HG02798 (cell line): Measurements from ENCODE around the gene ZNF692.
A peak's percentile ranks its signal among the peaks of the same experiment; 100 is the strongest.
"Not testable (repeated sequence)": the region's sequence is repeated elsewhere in the genome, so short reads cannot be mapped to it uniquely, and the experiment has no call there.

Source experiments
- ATAC-seq: cut with Tn5 transposase; IDR thresholded peaks from one replicate; pipeline ENCODE4 v1.9.1; 2021; ENCODE audit warnings: mild to moderate bottlenecking; ENCODE audit not compliant: unreplicated experiment, poor library complexity

Gene ZNF692

DNA sequence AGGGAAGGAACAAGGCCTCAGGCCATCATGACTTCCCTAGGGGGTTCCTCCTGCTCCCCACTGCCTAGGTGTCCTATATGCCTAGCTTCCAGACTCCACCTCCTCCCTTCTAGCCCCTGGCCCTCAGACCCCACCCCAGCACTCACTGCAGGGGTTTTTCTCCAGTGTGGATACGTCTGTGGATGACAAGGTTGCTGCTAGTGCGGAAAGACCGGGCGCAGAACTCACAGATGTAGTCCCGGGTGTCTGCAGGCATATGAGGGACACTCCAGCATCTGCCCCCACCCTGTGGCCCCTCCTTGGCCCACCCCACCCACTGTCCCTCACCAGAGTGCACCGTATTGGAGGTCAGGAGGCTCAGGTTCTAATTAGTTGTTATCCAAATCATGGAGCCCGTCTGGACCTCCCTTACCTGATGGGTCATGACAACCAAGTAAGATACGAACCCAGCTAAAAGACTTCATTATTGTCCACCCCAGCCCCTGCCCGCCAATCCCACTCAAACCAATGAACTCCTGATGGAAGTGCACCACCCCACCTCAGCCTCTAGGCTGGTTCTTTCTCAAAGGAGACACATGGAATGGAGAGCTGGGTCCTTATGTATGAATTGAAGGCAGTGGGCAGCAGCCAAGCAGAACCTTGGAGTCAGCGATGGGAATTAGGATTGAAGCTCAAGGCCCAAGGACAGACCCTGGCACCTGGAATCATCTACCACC lies 8.2 kb downstream of the ZNF692 start:
- no peak for ATAC-seq

DNA sequence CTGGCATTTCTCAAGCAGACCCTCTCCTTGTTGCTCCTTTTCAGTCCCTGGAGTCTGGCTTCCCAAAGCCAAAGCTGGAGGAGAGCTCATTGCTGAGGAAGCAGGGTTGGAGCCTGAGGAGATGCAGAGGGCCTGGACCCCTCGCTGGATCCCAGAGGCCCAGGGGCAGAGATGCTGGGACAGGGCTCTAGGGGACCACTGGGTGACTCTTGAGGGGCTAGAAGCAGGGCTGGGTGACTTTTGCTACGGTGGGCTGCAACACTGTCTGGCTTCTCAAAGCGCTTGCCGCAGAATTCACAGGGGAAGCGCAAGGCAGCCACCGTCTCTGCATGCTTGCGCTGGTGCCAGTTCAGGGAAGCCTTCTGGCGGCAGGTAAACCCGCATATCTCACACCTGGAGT lies 8.8 kb downstream of the ZNF692 start:
- no peak for ATAC-seq

DNA sequence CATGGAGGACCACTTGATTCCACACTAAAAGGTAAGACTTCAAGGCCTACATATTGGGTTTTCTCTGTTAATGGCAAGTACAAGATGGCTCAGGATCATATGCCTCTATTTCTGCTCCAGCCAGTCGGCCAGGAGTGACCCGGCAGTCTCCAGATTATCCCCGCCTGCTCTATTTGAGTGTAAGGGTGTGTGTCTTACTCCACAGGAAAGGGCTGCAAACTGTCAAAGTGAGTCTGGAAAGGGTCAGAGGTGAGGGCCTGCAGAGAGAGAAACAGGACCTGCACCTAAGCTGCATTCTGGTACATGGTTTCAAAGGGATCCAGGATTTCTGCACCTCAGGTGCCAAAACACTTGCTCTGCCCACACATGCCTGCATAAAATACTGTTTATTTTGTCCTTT lies 9.2 kb downstream of the ZNF692 start:
- no peak for ATAC-seq

DNA sequence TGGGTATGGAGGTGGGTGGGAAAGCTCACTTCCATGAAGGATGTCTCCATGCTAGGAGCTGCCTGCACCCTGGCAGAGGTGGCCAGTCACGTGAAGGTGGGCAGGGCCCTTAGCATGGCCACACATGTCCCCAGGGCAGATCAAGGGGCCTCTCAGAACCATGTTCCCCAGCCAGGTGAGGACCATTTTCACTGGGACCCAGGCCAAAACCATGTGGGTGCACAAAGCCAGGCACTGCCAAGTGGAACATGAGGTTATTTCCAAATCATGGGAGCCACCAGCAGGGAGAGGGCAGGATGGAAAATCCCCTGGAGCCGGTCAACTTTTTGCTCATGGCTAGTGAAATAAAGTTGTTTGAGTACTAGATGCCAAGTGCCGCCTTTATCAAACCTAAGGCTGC lies 9.7 kb downstream of the ZNF692 start:
- ATAC-seq, result no peak

DNA sequence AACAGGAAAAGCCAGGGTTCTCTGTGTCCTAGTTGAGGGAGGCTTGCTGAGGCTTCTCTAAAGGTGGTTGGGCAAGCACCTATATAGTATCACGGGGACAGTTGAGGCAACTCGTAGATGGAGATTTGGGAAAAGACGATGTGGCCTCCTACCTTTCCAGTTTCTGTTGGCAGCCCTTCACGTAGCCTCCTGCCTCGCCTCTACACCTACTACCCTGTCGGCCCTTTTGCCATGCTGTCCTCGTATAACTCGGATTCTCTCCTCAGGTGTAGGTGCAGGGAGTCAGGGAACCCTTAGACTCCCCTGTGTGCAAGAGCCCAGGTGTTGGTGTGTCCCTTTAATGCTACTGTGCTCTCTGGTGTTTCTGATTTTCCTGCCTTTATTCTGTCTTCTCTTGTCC lies 10.3 kb downstream of the ZNF692 start:
- ATAC-seq, result no peak

DNA sequence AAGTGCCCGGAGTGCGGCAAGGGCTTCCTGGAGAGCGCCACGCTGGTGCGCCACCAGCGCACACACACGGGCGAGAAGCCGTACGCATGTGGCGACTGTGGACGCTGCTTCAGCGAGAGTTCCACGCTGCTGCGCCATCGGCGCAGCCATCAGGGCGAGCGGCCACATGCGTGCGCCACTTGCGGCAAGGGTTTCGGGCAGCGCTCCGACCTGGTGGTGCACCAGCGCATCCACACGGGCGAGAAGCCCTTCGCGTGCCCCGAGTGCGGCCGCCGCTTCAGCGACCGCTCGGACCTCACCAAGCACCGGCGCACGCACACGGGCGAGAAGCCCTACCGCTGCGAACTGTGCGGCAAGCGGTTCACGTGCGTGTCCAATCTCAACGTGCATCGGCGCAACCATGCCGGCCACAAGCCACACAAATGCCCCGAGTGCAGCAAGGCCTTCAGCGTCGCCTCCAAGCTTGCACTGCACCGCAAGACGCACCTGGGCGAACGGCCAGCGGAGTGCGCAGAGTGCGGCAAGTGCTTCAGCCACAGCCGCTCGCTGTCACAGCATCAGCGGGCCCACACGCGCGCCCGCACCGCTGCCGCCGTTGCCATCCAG lies 10.8 kb downstream of the ZNF692 start:
- ATAC-seq, result no peak

DNA sequence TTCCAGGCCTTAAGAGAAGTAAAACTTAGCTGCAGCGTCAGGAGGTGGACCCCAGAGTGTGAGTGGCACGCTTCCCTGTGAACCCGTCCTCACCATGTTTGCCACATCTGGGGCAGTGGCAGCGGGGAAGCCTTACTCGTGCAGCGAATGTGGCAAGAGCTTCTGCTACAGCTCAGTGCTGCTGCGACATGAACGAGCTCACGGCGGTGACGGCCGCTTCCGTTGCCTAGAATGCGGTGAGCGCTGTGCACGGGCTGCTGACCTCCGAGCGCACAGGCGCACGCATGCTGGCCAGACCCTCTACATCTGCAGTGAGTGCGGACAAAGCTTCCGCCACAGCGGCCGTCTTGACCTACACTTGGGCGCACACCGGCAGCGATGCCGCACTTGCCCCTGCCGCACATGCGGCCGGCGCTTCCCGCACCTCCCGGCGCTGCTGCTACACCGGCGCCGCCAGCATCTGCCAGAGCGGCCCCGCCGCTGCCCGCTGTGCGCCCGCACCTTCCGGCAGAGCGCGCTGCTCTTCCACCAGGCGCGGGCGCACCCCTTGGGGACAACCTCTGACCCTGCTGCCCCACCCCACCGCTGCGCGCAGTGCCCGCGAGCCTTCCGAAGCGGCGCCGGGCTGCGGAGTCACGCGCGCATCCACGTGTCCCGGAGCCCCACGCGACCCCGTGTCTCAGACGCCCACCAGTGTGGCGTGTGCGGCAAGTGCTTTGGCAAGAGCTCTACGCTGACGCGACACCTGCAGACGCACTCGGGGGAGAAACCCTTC lies 11.5 kb downstream of the ZNF692 start:
- ATAC-seq, result no peak

DNA sequence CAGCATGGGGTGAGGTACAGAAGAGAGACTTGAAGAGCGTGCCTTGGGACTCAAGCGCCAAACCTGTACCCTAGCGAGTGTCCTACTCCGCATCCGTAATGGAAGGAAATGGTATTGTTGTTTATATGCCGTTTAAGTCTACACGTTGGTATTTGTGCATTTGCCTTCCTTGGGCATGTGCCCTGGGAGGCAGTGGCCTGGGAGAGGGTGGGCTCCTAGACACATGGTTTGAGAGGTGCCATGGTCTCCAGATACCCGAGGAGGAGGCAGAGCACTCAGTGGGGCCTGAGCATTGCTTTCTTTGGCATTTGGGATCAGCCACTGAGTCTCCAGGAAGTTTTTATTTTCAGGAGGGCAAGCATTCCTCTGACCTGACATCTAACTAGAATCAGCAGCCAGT lies 14.4 kb downstream of the ZNF692 start:
- ATAC-seq, result no peak

DNA sequence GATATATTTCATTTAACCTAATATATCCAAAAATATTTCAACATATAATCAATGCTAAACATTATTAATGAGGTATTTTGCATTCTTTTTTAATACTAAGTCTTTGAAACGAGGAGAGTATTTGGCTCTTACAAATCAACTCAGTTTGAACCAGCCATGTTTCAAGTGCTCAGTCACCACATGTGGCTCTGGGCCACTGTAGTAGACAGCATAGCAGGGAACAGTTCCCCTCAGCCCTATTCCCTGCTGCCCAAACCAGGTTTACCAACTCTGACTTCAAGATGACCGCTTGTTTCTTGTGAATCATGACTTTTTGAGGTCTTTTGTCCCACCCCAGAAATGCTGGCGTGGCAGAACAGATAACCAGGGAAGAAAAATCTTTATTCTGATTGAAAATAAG lies 15.2 kb downstream of the ZNF692 start:
- ATAC-seq, result no peak

DNA sequence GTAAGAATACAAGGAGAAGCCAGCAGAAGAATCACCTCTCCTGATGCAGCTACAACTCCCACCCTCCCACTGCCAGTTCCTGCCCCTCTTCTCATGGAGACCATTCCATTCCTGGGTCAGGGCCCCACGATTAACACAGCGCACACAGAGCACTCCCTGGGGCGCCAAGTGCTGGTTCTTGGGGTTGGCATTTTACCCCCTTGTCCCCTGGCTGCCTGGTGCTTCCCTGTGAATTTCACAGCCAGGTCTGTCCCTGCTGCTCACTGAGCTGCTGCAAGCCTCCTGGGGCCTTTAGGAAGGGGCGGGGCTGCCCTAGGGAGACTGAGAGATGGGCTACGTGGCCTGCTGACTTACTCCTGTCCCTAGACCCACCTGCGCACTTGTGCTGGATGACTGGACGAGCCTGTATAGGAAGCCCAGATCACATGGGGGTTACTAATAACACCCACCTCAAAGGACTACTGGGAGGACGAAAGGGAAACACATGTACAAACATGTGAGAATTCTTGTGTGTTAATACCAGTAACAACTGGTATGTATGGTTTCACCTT lies 16.0 kb downstream of the ZNF692 start:
- peak; percentile 38 for ATAC-seq

DNA sequence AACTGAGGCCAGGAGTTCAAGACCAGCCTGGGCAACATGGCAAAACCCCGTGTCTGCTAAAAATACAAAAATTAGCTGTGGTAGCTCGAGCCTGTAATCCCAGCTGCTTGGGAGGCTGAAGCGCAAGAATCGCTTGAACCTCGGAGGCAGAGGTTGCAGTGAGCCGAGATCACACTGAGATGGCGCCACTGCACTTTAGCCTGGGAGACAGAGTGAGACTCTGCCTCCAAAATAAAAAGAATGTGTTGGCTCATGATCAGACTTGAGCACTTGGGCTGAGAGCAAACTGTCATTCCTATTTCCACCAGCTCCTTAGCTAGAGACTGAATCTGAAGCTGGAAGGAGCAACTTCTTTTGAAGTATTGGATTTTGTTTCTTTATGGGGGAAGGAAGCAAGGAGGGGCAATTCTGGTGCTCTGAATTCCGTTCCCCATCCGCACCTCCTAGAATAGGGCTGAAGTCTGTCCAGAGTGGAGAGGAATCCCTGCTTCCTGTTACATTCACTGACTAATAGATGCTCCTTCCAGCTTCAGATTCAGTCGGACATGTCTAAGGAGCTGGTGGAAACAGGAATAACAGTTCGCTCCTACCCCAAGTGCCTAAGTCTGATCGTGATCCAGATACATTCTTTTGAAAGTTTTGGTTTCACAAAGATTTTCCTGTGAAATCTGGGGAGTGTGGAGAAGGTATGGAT lies 17.0 kb downstream of the ZNF692 start:
- no peak for ATAC-seq

DNA sequence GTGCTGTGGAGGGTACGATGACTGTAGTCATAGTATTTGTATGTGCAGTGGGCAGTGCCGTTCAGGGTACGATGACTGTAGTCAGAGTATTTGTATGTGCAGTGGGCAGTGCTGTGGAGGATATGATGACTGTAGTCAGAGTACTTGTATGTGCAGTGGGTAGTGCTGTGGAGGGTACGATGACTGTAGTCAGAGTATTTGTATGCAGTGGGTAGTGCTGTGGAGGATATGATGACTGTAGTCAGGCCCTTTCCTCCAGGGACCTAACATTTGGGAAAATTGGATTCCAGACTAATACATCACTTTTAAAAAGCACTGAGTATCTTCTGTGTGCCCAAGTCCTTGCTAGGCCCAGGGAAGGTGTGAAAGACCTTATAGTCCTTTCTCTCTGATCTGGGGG lies 17.9 kb downstream of the ZNF692 start:
- no peak for ATAC-seq

DNA sequence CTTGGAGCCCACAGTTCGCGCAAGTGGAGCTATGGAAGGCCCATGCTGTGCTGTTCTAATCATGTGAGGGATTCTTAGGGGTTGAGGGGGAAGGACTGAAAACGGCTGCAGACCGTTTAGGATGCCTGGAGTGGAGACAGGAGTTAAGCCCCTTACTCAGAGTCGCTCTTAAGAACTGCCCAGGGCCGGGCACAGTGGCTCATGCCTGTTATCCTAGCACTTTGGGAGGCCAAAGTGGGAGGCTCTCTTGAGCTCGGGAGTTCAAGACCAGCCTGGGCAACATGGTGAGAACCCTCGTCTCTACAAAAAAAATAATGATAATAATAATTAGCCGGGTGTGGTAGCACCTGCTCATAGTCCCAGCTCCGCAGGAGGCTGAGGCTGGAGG lies 19.7 kb downstream of the ZNF692 start:
- no peak for ATAC-seq

DNA sequence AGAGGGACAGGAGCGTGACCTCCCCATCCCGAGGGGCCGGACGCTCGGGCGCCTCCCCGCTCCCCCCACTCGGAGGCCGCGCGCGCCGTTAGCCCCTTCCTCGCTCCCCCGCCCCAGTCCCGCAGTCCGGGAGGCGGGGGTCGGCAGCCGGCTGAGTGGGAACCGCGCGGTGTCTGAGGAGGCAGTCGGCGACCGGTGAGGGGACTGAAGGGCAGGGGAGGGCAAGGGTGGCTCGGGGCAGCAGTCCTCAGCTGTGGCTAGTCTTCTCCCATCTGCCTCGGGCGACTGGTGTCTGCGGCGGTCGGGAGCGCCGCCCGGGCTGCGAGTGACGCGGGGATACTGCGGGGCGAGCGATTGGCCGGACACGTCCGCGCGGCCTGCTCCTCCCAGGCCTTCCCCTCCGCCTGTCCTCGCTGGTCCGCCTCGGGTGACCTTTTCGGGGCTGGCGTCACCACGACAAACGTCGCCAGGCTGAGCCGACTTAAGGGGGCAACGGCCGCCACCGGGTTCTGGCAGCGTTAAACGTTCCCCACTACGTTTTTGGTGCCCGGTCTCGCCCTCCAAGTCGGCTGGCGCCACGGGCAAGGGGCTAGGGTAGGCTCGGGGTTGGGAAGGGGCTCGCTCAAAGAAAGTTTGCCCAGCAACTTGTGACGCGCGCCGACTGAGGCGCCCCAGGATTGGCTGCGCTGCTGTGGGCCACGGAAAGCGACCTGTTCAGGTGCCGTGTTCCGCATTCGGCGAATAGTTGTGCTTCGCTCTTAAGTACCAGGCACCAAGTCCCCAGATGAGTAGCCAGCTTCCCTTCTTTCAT lies 20.3 kb downstream of the ZNF692 start:
- ATAC-seq, result peak; percentile 65

DNA sequence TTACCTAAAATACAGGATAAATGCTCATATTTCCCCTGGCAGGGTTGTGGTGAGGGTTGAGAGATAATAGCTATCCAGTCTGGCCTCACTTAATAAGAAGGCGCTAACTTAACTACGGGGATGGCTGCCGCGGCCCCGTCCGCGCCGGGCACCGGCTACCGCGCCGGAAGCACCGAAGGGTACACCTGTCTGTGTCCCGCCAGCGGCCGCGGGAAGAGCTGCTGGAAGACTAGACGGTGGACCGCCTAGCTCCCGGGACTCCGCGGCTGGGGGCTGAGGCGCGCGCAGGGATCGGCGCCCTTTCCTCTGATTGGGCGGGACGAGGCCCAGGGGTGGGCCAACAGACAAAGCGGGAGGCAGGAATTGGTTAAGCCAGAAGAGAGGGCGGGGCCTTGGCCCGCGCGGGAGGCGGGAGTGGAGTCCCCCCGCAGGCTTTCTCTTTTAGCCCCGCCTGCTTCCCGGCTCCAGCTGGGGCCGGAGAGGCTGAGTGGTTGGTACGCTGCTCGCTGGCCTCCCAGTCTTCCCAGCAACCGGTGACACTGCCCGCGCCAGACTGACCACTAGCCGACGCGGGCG lies 21.0 kb downstream of the ZNF692 start, which contains the start of gene ZNF672:
TSS of gene ZNF672 (plus strand) at position 444 of the 576 bp plus-strand sequence. CDS start 9,051 bp downstream, outside the sequence.
- peak; percentile 87 for ATAC-seq

DNA sequence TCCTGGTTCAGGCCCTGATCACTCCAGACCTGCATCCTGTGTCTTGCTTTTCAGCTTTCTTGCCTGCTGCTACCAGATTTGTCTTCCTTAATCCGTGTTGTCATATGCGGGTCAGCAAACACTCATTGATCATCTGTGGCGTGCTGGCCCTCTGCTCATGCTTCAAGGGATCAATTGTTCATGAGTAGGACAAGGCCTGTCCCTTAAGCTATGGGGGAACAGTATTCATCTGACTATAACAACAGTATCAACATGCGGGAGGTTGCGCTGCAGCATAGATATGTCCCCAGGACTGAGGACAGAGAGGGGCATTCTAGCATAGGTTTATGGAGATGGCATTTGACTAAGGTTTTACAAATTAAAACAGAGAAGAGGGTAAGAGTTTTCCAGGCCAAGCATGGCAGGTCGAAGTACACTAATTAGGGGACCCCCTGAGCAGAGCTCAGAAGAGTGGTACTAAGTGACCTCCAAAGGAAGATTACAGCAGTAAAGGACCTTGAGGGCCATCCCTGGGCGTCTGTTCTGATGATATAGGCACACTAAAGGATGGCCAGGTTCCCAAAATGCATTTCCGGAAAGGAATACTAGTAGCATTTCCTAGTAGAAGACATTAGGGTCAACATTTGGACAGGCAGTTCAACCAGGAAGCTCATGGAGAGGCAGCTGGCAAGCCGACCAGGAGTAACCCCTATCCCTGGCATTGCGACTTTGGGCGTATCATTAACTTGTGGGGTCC lies 21.7 kb downstream of the ZNF692 start:
- ATAC-seq, result no peak

DNA sequence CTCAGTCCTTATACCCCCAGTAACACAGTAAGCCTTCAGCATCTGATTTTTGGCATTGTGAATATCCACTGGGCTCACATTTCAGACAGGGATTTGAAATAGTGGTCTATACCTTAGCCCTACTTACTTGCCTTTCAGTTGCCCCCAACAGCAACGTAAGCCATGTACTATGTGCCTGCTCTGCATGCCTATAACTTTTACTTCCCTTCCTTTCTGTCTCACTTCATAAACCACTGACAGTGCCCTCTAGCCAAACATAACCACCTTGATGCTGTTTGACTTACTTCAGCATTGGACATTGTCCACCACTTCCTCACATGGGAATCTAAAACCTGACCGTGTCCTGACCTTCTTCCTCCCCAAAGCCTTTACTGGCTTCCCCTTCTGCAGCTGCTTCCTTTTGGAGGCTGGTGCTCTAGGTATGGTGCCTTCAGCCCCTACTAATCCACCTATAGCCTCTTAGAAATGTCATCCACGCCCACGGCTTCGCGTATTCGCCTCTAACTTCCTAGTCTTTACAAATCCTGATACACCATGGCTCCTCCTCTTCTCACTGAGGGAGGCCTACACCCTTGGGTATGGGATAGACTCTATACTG lies 24.4 kb downstream of the ZNF692 start:
- no peak for ATAC-seq

DNA sequence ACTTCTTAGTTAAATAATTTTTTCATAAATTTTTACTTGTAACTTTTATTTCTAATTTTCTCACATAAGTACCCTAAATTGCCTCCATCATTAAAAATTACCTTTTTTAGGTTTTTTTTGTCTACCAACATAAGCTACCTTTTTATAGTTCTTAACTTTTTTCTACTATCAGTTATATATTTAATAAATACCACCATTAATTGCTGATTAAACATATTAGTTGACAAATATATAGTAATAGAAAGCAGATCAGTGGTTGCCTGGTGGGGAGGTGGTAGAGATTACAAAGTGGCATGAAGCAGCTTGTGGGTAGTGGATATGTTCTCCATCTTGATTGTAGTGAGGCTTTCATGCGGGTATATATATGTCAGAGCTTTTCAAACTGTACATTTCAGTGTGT lies 27.0 kb downstream of the ZNF692 start:
- no peak for ATAC-seq

DNA sequence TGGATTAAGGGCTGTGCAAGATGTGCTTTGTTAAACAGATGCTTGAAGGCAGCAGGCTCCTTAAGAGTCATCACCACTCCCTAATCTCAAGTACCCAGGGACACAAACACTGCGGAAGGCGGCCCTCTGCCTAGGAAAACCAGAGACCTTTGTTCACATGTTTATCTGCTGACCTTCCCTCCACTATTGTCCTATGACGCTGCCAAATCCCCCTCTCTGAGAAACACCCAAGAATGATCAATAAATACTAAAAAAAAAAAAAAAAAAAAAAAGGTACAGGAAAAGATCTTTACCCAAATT lies 28.2 kb downstream of the ZNF692 start:
- ATAC-seq, result not testable (repeated sequence)
